Glomerular visceral epithelial cell (primary cell): Measurements from ENCODE around the gene RNF111.

Source experiments
- DNase-seq: peaks from one replicate; pipeline ENCODE4 v3.0.0-alpha.2; 2016; ENCODE audit errors: extremely low spot score

RNF111 gene

DNA sequence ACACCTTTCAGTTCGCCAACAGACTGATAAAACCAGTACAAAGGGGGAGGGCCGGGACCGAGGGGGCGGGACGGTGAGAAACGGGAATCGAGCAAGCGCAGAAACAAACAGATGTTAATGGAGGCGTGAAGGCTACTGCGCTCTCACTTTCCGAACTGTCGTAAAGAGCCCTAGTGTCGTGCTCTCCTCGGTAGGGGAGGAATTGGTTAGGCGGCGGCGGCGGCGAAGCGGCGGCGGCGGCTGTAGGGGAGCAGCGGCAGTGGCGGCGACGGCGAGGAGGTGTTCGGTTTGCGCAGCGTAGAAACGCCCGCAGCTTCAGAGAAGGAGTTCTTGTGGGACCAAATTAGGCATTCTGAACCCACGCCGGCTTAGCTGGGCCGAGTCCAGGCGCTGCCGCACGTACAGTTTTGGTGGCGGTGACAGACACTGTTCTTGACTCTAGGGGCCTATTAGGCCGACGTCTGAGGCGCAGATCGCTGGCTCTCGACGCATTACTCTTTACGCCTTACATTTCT, at the start of gene RNF111:
RNF111 (plus strand) TSS at position 173 of the 515 bp plus-strand sequence. CDS start 43,160 bp downstream, outside the sequence.
- peak; percentile 93 for DNase-seq

DNA sequence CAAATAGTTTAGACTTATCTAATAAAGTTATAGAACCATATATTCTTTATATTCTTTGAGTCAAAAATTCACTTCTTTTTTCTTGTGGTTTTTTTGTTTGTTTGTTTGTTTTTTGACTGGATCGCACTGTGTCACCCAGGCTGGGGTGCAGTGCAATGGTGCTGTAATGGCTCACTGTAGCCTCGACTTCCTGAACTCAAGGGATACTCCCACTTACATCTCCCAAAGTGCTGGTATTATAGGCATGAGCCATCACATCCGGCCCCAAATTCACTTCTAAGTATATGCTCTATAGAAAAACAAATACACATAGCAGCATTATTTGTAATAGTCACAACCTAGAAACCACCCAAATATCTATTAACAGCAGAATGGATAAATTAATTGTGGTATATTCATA, 40.3 kb upstream of the RNF111 start:
- DNase-seq = no peak

DNA sequence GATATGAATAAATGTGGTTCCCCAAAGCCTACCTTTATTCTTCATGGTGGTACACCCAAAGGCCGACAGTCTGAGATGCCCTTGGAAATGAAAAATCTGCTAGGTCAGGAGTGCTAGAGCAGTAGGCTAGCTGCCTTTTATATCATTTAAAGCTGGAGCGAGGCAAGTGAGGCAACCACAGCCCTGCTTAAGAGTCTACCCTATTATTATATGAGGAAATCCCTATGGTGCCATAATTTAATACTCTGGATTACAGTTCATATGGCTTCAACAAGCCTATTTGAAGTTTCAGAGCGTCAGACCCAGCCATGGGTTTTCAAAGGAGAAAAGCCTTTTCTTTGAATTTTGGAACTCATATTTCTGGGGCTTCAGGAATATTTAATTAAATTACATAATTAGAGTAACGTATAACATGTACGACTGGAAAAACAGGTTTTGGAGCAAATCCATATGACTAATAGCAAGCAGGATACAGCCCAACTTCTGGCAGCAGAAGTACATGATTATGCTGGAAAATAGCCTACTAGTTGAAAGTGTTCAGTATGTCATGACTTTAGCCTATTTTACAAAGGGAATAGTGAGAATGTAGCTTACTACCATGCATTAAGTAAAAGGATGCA, 36.0 kb upstream of the RNF111 start:
- no peak for DNase-seq

DNA sequence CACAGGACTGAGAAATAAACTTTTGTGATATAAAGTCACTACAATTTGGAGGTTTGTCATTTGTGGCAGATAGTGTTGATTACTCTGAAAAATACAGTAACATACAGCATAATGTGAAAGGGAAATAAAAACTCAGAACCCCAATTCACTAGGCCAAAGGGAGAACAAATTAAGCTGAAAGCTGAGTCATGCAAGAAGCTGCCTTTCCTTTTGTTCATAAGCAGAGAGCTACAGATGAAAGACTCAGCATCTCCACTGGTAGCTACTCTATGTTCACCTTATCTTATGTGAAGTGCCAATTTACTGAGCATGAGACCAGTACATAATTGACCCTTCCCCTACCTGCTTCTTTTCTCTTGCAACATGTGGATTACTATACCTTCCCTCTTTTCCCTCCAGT, 34.7 kb upstream of the RNF111 start:
- DNase-seq = no peak

DNA sequence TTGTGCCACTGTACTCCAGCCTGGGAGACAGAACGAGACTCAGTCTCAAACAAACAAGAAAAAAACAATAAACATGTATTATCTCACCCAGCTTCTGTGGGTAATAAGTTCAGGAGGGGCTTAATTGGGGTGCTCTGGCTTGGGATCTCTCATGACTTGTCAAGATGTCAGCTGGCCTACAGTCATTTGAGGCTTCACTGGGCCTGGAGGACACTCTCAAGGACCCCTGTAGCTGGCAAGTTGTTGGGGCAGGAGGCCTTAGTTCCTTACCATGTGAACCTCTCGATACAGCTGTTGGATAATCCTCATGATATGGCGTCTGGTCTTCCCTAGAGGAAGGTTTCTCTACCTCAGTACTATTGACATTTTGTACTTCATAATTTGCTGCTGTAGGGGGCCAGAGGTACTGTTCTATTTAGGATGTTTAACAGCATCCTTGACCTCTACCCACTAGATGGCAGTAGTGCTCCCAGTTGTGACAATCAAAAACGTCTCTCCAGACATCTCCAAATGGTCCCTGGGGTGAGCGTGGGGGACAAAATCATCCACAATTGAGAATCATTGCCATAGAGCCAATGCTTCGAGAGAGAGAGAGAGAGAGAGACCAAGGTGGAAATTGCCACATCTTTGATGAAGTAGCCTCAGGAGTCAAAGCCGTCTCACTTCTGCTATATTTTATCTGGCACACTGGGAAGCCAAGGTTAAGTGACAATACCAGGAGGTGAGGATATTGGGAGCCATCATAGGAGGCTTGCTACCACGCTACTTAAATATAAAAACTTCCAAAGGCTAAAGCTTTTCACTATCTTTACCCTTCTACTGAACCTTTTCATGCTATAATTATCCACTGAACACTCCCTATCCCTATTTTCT, 30.1 kb upstream of the RNF111 start:
- peak; percentile 67 for DNase-seq

DNA sequence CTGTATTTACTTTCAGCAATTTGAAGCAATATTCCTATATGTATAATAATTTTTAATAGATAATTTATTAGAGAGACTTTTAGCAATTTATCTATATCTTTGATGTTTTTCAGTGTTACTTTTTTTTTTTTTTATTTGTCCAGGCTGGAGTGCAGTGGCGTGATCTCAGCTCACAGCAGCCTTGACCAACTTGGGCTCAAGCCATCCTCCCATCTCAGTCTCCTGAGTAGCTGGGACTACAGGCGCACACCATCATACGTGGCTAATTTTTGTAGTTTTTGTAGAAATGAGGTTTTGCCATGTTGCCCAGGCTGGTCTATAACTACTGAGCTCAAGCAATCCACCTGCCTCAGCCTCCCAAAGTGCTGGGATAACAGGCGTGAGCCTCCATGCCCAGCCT, 28.7 kb upstream of the RNF111 start:
- DNase-seq = no peak

DNA sequence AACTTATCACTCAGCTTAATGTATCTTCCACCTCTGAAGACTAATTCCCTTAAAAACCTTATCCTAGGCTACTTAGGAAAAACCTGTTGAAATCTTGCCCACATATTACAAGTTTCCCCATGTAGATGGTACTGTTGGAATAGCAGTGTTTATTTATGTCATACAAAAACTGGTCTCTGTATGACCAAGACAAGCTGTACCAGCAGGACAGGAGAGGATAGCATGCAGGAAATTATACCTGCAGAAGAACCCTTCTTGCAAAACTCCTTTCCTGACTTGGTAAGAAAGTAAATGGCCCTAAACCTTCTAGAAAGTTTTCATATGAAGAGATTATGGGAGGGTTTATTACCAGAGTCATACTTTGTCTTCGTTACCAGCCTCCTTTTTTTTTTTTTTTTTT, 25.3 kb upstream of the RNF111 start:
- DNase-seq = no peak

DNA sequence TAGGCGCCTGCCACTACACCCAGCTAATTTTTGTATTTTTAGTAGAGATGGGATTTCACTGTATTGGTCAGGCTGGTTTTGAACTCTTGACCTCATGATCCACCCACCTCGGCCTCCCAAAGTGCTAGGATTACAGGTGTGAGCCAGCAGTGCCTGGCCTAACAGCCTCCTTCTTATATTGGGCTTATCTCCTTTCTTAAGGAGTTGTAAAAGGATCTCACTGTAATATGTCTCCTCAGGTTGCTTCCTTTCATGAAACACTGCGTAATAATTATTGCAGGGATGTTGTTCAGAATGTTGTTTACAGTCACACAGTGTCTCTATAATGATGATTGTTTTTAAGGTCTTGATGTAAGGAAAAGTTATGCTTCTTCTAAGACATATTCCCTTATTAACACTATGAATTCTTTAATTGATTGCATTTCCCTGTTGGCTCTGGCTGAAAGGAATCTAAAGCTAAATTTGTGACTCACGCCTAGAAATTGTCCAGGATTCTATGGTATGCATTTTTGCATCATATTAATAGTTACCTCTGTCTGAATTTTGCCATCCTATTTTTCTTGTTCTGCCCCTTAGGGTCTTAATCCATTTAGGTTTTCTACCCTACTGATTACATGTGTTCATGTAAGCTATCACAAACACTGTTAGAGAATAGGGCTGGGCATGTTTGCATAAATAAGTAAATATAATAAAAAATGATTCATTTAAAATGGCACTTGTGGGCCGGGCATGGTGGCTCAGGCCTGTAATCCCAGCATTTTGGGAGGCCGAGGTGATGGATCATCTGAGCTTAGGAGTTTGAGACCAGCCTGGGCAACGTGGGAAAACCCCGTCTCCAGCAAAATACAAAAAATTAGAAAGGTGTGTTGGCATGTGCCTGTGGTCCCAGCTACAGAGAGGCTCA, 24.5 kb upstream of the RNF111 start:
- no peak for DNase-seq

DNA sequence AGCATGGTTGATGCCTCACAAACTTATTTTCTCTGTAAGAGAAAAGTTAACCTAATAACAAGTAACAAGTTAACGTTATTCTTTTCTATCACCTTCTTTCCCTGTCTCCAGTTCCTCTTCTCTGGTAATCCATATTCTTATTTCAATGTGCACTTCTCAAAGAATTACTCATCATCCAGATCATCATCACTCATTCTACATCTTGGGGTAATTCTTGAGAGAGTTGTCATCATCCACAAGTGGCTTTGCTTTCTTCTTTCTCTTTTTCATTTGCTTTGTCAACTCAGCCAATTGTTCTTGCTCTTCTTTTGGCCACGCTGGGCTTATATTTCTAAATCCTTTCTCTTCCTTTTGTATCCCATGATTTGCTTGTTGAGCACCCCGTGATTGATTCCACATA, 20.8 kb upstream of the RNF111 start:
- DNase-seq = no peak

DNA sequence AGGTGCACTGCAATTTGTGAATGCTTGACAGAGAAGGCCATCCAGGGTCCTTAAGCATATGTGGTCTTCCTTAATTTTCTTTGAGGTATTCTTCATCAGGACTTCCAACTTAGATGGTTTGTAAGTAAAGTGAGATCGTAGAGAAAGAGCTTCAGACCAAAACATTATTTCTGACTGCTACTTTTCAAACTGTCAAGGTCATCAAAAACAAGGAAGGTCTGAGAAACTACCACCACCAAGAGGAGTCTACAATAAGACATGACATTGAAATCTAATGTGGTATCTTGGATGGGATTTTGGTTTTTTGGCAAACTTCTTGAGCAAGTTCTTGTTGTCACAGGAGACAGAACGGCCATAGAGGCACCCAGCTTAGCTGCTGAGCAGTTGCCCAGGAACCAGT, 20.0 kb upstream of the RNF111 start:
- no peak for DNase-seq

DNA sequence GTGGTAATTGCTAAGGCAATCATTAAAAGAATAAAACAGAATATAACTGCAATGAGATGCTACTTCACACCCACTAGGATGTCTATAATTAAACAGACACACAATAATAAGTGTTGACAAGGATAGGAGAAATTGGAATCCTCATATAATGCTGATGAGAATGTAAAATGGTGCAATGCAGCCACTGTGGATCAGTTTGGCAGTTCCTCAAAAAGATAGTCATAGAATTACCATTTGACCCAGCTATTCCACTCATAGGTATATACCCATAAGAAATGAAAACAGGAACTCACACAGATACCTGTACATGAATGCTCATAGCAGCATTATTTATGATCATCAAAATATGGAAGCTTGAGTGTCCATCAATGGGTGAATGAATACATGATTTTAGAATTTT, 9.6 kb upstream of the RNF111 start:
- no peak for DNase-seq

DNA sequence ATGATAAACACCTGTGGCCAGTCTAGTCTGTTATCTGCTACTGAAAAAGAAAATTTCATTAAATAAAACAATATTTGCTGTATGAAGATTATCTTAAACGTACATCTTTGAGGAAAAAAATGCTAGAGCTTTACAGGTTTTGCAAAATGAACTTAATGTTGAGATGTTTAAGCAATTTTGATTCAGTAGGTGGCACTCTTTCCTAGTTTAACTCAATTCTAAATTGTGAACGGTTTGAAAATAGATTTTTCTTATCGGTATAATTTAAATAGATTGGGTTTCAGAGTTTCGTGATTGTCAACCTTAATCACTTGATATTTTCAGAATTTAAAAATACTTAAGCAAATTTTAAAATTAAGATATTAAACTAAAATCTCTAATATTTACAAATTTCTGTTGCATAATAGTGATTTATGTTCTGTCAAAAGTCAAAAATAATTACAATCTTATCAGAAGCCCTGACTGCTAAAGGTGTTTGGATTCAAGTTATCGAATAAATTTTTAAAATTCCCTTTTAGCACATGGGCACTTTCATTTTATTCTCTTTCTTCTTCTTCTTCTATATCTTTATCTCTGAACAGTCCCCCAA, 7.0 kb upstream of the RNF111 start:
- DNase-seq = peak; percentile 29

DNA sequence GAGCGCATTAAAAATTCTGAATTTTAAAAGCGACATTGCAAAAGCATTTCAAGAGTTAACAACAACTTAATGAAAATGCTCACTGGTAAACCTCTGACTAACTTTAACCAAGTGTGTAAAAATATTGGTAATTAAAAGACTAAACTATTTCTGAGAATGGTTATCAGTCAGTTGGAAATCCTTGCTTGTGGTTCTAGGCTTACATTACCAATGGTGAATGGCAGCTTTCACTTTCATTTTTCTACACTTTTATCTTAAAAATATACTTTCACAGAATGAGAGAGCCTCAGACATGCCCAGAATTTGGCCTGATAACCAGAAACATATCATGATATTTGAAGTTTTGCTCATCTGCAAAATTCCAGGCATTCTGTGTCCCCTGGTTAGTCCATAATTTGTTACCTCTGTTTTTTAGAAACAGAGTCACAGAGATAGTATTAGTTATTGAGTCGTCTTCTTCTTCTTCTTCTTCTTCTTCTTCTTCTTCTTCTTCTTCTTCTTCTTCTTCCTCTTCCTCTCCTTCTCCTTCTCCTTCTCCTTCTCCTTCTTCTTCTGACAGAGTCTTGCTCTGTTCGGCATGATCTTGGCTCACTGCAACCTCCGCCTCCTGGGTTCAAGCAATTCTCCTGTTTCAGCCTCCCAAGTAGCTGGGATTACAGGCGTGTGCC, 5.5 kb upstream of the RNF111 start:
- DNase-seq = no peak

DNA sequence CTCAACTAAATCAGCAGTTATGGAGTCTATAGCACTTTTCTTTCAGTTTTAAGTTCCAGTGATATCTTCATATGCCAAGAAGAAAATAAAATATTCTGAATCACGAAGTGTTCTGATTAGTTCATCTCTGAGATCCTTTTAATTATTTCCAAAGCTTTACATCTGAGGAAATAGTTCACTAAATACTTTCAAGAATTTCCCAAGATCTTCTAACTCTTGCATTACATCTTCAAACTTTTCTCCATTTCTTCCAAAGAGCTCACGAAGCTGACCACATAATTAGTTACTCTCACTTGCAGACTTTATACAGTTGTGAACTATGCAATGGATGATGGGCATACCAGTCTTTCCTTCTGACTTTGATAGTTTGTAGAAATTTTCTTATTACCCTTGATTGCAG, 4.2 kb upstream of the RNF111 start:
- DNase-seq = no peak

DNA sequence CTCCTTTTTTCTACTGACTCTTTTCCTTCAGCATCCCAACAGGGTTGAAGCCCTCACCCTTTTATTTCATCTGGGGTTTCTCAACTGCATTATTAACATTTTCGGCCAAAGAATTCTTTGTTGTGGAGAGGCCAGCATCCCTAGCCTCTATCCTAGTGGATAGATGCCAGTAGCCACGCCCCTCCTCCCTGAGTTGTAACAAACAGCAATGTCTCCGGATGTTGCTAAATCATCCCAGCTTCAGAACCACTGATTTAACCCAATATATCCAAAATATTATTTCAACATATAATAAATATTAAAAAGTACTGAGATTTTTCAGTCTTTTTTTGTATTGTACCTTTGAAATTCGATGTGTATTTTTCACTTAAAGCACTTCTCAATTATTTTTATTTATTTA, 2.0 kb upstream of the RNF111 start:
- no peak for DNase-seq

DNA sequence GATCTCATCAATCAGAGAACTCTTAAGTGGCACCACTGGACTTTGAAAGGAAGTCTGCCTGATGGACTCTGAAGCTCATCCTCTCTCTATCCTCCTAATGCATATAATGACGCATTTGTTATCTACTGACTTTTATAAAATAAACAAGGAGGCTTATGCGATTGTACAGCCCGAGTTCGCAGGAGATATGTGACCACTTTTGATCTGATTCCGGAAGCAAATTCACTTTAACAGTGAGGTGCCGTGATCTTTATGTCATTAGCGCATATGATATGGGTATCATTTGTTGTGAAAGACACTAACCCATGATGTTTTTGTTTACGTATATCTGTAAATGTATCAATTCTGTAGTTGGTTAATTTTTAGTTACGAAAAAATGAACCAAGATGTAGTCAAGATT, 427 bp upstream of the RNF111 start:
- no peak for DNase-seq

DNA sequence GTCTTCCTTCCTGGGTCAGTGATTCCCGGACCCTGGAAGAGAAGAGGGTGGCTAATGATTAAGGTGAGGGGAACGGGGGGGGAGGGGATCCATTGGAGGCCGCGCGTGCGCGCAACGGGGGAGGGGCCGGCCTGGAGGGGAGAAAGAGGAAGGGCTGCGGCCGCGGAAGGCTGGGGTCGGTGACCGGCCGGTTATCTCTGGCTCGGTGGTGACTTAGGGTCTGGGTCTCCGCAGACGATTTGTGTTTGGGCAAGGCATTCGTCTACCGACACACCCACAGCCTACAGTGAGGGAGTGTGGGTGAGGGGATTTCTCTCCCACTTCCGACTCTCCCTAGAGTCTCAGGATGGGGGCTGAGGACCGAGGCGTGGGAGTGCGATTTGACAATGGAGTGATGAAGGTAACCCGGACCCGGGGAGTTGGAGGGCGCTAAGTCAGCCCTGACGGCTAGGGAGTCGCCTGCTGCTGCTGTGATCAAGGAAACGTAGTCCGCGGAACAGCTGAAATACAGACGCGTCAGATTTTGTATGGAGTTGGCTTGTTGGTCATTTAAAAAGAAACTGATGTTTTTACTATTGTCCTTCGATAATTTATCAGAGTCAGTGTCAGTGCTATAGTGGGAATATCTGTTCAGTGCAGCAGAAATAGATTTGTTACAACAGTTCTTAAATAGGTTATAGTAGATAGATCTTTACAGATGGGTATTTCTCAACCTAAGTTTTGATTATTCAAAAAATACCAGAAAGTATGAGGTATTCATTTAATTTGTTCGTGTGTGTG, 733 bp downstream of the RNF111 start:
- DNase-seq = peak; percentile 66

DNA sequence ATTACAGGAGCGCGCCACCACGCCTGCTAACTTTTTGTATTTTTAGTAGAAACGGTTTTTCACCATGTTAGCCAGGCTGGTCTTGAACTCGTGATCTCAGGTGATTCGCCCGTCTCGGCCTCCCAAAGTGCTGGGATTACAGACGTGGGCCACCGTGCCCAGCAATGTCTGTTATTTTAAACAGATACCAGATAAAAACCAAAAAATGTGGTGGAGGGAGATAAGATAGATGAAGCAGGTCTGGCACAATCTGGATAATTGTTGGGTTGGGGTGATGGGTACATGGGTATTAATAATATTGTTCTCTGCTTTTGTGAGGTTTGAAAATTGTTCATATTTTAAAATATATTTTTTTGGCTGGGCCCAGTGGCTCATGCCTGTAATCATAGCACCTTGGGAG, 4.7 kb downstream of the RNF111 start:
- no peak for DNase-seq

DNA sequence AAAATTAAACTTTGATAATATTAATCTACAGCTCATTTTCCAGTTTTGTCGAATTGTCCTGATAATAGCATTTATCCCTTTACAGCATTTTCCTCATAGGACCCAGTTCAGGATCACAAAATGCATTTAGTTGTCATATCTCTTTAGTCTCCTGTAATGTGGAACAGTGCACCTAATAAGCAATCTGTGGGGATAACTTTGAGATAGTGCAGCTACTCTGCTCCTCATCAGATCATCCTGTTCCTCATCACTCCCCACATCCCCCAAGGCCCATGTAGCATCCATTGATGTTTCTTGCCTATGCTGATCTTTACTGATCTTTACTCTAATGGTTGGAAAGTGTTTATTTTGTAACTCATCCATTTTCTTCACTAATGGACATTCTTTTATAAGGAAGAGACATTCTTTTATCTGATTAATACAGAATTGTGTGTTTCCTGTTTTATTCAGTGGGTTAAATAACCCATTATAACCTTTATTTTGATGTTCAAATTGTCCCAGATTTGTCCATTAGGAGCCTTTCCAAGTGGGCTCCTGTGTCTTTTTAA, 7.5 kb downstream of the RNF111 start:
- no peak for DNase-seq

DNA sequence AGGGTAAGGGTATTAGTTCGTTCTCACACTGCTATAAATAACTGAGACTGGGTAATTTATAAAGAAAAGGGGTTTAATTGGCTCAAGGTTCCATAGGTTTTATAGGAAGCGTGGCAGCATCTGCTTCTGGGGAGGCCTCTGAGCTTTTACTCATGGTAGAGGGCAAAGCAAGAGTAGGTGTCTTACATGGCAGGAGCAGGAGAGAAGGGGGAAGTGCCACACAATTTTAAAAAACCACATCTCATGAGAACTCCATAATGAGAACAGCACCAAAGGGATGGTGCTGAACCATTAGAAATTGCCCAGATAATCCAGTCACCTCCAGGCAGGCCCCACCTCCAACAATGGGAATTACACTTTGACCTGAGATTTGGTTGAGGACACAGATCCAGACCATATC, 12.2 kb downstream of the RNF111 start:
- no peak for DNase-seq
